IMR-90 (cell line): ENCODE results near the gene NSD2. TPM values are rescaled to one million over a fixed set of nuclear protein-coding genes. Genes with fewer than 3 reads are reported as not detected.

Source experiments
- ATAC-seq: fragments of 200-7000 bp; cut with Tn5 transposase; 2 replicates; pipeline ENCODE4 v1.9.1; 2020; ENCODE audit warnings: low read depth, mild to moderate bottlenecking, moderate library complexity
- BruUV-seq: library from RNA; stranded (reverse); fragments of 400-500 nt; replicated peaks from 2 replicates; lab custom pipeline; 2021; lab: Mats Ljungman, UMichigan
- CTCF ChIA-PET: fragments of 300-600 bp; formaldehyde crosslinking; extraction: SDS; loops from one replicate; lab custom pipeline; 2021; ENCODE audit warnings: antibody characterized with exemption; lab: Yijun Ruan, JAX
- POLR2A ChIA-PET: fragments of 300-600 bp; sonication (Branson Sonifier 250); formaldehyde crosslinking; loops from one replicate; lab custom pipeline; 2022; ENCODE audit warnings: antibody characterized with exemption; ENCODE audit not compliant: unreplicated experiment; lab: Charles Lee
- DNase-seq: peaks from one replicate; pipeline ENCODE4 v3.0.0; 2013
- H2AFZ ChIP-seq: replicated peaks from 2 replicates; pipeline ENCODE3; 2013; ENCODE audit warnings: low read length, mild to moderate bottlenecking; ENCODE audit not compliant: poor library complexity
- H2AK5ac ChIP-seq: 2 replicates; pipeline ENCODE4 v1.6.1; 2013; ENCODE audit warnings: low read depth, low read length, inconsistent platforms
- H2AK9ac ChIP-seq: replicated peaks from 2 replicates; pipeline ENCODE3; 2013; ENCODE audit warnings: mild to moderate bottlenecking, low read depth, low read length, moderate library complexity; ENCODE audit not compliant: poor library complexity
- H2BK120ac ChIP-seq: 2 replicates; pipeline ENCODE4 v1.6.1; 2013; ENCODE audit warnings: low read depth, low read length, inconsistent platforms
- H2BK15ac ChIP-seq: 3 replicates; pipeline ENCODE4 v1.6.1; 2013; ENCODE audit warnings: low read depth, low read length, inconsistent platforms
- H2BK20ac ChIP-seq: 2 replicates; pipeline ENCODE4 v1.6.1; 2013; ENCODE audit warnings: low read depth, mild to moderate bottlenecking, inconsistent platforms, low read length, moderate library complexity
- H2BK5ac ChIP-seq: 2 replicates; pipeline ENCODE4 v1.6.1; 2013; ENCODE audit warnings: mild to moderate bottlenecking, low read depth, low read length, inconsistent platforms; ENCODE audit not compliant: poor library complexity, severe bottlenecking
- H3K14ac ChIP-seq: replicated peaks from 2 replicates; pipeline ENCODE4 v1.6.1; 2013; ENCODE audit warnings: low read depth, low read length, inconsistent platforms
- H3K18ac ChIP-seq: 2 replicates; pipeline ENCODE4 v1.6.1; 2013; ENCODE audit warnings: low read depth, low read length, control low read depth
- H3K23ac ChIP-seq: 2 replicates; pipeline ENCODE4 v1.6.1; 2013; ENCODE audit warnings: low read depth, low read length, inconsistent platforms
- H3K27ac ChIP-seq: 2 replicates; pipeline ENCODE4 v1.5.1; 2013; ENCODE audit warnings: mild to moderate bottlenecking, control low read depth, low read length; ENCODE audit not compliant: insufficient read depth
- H3K27me3 ChIP-seq: 2 replicates; pipeline ENCODE4 v1.6.1; 2013; ENCODE audit warnings: low read length; ENCODE audit not compliant: control insufficient read depth, insufficient read depth
- H3K36me3 ChIP-seq: 2 replicates; pipeline ENCODE4 v1.6.1; 2013; ENCODE audit warnings: low read length, mixed read lengths; ENCODE audit not compliant: control insufficient read depth, insufficient read depth
- H3K4ac ChIP-seq: 2 replicates; pipeline ENCODE4 v1.6.1; 2013; ENCODE audit warnings: low read depth, low read length, inconsistent platforms
- H3K4me1 ChIP-seq: 2 replicates; pipeline ENCODE4 v1.6.1; 2013; ENCODE audit warnings: low read length, mixed read lengths; ENCODE audit not compliant: control insufficient read depth, insufficient read depth
- H3K4me2 ChIP-seq: 2 replicates; pipeline ENCODE4 v1.6.1; 2013; ENCODE audit warnings: low read depth, mild to moderate bottlenecking, control low read depth, low read length, moderate library complexity
- H3K4me3 ChIP-seq: 2 replicates; pipeline ENCODE4 v1.5.1; 2013; ENCODE audit warnings: low read depth, mild to moderate bottlenecking, control low read depth, low read length, moderate library complexity; ENCODE audit not compliant: insufficient read depth
- H3K56ac ChIP-seq: 2 replicates; pipeline ENCODE4 v1.6.1; 2013; ENCODE audit warnings: low read length, inconsistent platforms; ENCODE audit not compliant: insufficient read depth; ENCODE audit errors: extremely low read depth
- H3K79me1 ChIP-seq, 2 experiments: 2 replicates each; pipeline ENCODE4 v1.6.1; 2013; ENCODE audit warnings: low read length in 2 of 2, inconsistent platforms in 1 of 2, low read depth in 1 of 2
- H3K9ac ChIP-seq: 2 replicates; pipeline ENCODE4 v1.6.1; 2013; ENCODE audit warnings: low read depth, low read length, control low read depth
- H3K9me1 ChIP-seq: 2 replicates; pipeline ENCODE4 v1.6.1; 2013; ENCODE audit warnings: low read length, inconsistent platforms; ENCODE audit not compliant: insufficient read depth
- H3K9me3 ChIP-seq: 2 replicates; pipeline ENCODE4 v1.6.1; 2013; ENCODE audit warnings: low read length; ENCODE audit not compliant: control insufficient read depth, insufficient read depth
- H4K20me1 ChIP-seq: 2 replicates; pipeline ENCODE4 v1.6.1; 2013; ENCODE audit warnings: low read length, inconsistent platforms; ENCODE audit not compliant: insufficient read depth
- H4K5ac ChIP-seq: 2 replicates; pipeline ENCODE4 v1.6.1; 2013; ENCODE audit warnings: mild to moderate bottlenecking, low read depth, low read length, control low read depth
- H4K8ac ChIP-seq, 2 experiments: 2 replicates each; pipeline ENCODE4 v1.6.1; 2013; ENCODE audit warnings: low read depth in 2 of 2, low read length in 2 of 2, control low read depth in 1 of 2, inconsistent platforms in 1 of 2
- H4K91ac ChIP-seq: 2 replicates; pipeline ENCODE4 v1.6.1; 2013; ENCODE audit warnings: low read depth, low read length, inconsistent platforms; ENCODE audit not compliant: insufficient read depth
- CHD1 ChIP-seq: IDR thresholded peaks from 2 replicates; pipeline ENCODE4 v1.6.1; 2012; ENCODE audit warnings: low read depth, low read length, improper control_type of control experiment
- MXI1 ChIP-seq: IDR thresholded peaks from 2 replicates; pipeline ENCODE4 v1.6.1; 2012; ENCODE audit warnings: low read depth, mild to moderate bottlenecking, low read length, moderate library complexity, borderline replicate concordance
- RAD21 ChIP-seq: IDR thresholded peaks from 2 replicates; pipeline ENCODE4 v1.6.1; 2012; ENCODE audit warnings: low read length, improper control_type of control experiment
- WGBS, 2 experiments: methylation state at CpG; one replicate each; pipeline versions ENCODE4 v1.1.5 to v1.1.7; 2013; ENCODE audit warnings: missing lambda C conversion rate in 2 of 2; ENCODE audit not compliant: insufficient read length in 1 of 2; ENCODE audit errors: extremely low coverage in 2 of 2; 5-methylcytosine and 5-hydroxymethylcytosine counted together
- dilution Hi-C: fragments of 300-500 bp; cut with HindIII; formaldehyde crosslinking; loops from one replicate; pipeline ENCODE4 v1.14.3; 2018; ENCODE audit warnings: low sequenced_read_pairs; ENCODE audit not compliant: unreplicated experiment
- in situ Hi-C: fragments of 300-500 bp; cut with MboI; formaldehyde crosslinking; loops from 3 replicates; pipeline ENCODE4 v1.14.3; 2019; ENCODE audit warnings: low sequenced_read_pairs, inconsistent platforms, mixed read lengths
- intact Hi-C: fragments of 100-400 bp; cut with micrococcal nuclease; formaldehyde crosslinking; loops from 2 replicates; pipeline ENCODE4 v1.10.0; 2022
- polyA plus RNA-seq, 3 experiments: library from polyadenylated mRNA; depleted of rRNA; stranded (reverse); fragments of >200 nt; gene quantifications; 2 replicates each; pipeline ENCODE4 v1.2.3, GENCODE V29; 2012; ENCODE audit warnings: low replicate concordance in 1 of 3
- total RNA-seq: library from RNA; depleted of rRNA; stranded (reverse); fragments of >200 nt; gene quantifications from 2 replicates; pipeline ENCODE4 v1.2.3, GENCODE V29; 2012
- TF ChIP-seq, protein P1 (sequence below): conservative IDR thresholded peaks from 2 replicates; pipeline ENCODE4 v1.5.1; 2012; ENCODE audit warnings: mild to moderate bottlenecking, low read depth, low read length, improper control_type of control experiment

Gene NSD2
- total and polyA plus RNA-seq, 2 of the 4 experiments (the other 2 are of a cell fraction), result 35.9 to 68.1 TPM

DNA sequence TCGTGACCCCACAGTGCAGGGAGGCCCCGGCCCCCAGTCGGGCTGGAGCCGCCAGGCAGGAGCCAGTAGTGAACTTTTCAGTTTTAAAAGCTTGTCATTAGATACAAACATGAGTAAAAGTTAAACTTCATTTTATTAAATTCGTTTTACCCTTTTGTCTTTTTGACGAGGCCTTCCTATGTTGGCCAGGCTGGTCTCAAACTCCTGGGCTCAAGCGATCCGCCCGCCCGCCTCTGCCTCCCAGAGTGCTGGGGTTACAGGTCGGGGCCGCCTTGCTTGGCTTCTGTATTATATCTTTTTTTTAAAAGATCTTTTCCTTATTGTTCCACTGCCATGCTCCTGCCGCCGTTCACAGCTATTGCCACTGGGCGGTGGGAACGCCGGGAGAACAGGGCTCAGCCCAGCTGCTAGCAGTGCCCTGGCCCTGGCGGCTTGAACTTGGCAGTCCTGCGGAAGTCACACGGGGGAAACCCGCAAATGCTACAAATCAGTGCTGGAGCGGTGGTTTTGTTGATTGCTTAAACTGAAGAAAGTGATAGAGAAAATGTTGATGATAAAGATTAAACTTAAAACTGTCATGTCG lies 138.5 kb downstream of the NSD2 start:
- peak overlapping the region; percentile 7; the same call in 1 of the 2 replicates for H3K27ac ChIP-seq
- 14% methylated on average over 5 of the region's 23 CpGs; no CpG with 5 or more reads in 1 of the 2 experiments for WGBS, 2 experiments

More for the DNA sequence above, 138.5 kb downstream of the NSD2 start:
- Histone ChIP-seq H4K91ac (no peak overlapping the region), H2BK20ac (no peak overlapping the region), H3K36me3 (peaks cover 6% of the 10 kb centered on the region), H2AK5ac (no peak overlapping the region), H3K9me1 (peaks cover 4% of the 10 kb centered on the region), H4K20me1 (peaks cover 19% of the 10 kb centered on the region), H3K9ac (peak overlapping the region; percentile 46; the same call in 1 of the 2 replicates), H2AFZ (peak overlapping the region; percentile 100), H3K23ac (no peak overlapping the region), H2BK120ac (no peak overlapping the region), H3K4ac (no peak overlapping the region), H3K56ac (no peak overlapping the region), H2BK5ac (no peak overlapping the region), H3K4me3 (peak overlapping the region; percentile 100), H3K4me2 (peak overlapping the region; percentile 77), H2AK9ac (peak overlapping the region; percentile 70), H3K14ac (no peak overlapping the region), H4K8ac (peak overlapping the region; percentile 89 to 90; a peak in 3 of 4 replicates), H4K5ac (no peak overlapping the region), H3K18ac (no peak overlapping the region), H3K27me3 (peaks cover 1% of the 10 kb centered on the region; the same call in 1 of the 2 replicates), H3K4me1 (peaks cover 6% of the 10 kb centered on the region; the same call in 1 of the 2 replicates), H3K9me3 (no peaks in the 10 kb centered on the region), H2BK15ac (no peak overlapping the region), H3K79me1 (peaks cover 20 to 34% of the 10 kb centered on the region in 2 experiments)
- no TSS peak for BruUV-seq
- CTCF ChIA-PET, result interaction anchor here (0.9 kb wide), 1 partner anchor 13 kb away, joined by 3 read pairs; no protein-coding TSS in a partner anchor
- intact Hi-C loops, result no loop called here
- in situ Hi-C loops, result no loop called here
- TF ChIP-seq, protein P1, sequence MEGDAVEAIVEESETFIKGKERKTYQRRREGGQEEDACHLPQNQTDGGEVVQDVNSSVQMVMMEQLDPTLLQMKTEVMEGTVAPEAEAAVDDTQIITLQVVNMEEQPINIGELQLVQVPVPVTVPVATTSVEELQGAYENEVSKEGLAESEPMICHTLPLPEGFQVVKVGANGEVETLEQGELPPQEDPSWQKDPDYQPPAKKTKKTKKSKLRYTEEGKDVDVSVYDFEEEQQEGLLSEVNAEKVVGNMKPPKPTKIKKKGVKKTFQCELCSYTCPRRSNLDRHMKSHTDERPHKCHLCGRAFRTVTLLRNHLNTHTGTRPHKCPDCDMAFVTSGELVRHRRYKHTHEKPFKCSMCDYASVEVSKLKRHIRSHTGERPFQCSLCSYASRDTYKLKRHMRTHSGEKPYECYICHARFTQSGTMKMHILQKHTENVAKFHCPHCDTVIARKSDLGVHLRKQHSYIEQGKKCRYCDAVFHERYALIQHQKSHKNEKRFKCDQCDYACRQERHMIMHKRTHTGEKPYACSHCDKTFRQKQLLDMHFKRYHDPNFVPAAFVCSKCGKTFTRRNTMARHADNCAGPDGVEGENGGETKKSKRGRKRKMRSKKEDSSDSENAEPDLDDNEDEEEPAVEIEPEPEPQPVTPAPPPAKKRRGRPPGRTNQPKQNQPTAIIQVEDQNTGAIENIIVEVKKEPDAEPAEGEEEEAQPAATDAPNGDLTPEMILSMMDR, result peak; percentile 28; the same call in 1 of the 2 replicates
- no peak for TF ChIP-seq MXI1
- TF ChIP-seq RAD21, result peak; percentile 33
- no peak for TF ChIP-seq CHD1
- ATAC-seq (peak; percentile 3; the same call in 1 of the 2 replicates), DNase-seq (peak; percentile 45)
- POLR2A ChIA-PET, result no interaction called here
- dilution Hi-C loops, result no loop called here
